Measurements from ENCODE around the gene BRD9. TPM values are rescaled to one million over a fixed set of nuclear protein-coding genes. Genes with fewer than 3 reads are reported as not detected.

The BRD9 gene
- total and polyA plus RNA-seq, 12 donors = 11.3 to 39.5 (median 26.6) TPM

DNA sequence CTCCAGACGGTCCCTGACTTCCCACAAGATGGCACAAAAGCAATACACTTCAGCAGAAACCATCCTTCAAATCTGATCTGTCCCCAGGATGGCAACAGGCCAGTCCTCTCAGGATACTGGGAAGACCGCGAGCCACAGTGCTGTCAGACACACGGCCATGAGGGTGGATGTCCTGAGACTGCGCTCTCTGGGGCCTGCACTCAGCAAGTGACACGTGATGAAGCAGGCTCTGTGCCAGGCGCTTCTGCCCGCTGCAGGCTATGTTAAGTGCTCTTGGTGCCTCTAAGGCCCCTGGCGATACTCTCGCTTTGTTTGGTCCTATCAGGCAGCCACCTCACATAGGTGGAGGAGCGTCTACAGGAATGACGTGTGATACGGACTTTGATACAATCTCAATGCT lies 7.1 kb downstream of the BRD9 start:
- TF ChIP-seq POLR2A (IDR thresholded peaks at IDR 0.05) = no peak
- TF ChIP-seq, protein P1, sequence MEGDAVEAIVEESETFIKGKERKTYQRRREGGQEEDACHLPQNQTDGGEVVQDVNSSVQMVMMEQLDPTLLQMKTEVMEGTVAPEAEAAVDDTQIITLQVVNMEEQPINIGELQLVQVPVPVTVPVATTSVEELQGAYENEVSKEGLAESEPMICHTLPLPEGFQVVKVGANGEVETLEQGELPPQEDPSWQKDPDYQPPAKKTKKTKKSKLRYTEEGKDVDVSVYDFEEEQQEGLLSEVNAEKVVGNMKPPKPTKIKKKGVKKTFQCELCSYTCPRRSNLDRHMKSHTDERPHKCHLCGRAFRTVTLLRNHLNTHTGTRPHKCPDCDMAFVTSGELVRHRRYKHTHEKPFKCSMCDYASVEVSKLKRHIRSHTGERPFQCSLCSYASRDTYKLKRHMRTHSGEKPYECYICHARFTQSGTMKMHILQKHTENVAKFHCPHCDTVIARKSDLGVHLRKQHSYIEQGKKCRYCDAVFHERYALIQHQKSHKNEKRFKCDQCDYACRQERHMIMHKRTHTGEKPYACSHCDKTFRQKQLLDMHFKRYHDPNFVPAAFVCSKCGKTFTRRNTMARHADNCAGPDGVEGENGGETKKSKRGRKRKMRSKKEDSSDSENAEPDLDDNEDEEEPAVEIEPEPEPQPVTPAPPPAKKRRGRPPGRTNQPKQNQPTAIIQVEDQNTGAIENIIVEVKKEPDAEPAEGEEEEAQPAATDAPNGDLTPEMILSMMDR (IDR thresholded peaks at IDR 0.05) = no peak
- no peaks in the 10 kb centered on the region for H3K27me3 ChIP-seq
- no peaks in the 10 kb centered on the region for H3K9me3 ChIP-seq (replicated peaks in 1 of 3)
- H3K4me1 ChIP-seq (replicated peaks in 1 of 2) = no peaks in the 10 kb centered on the region
- H3K27ac ChIP-seq = no peak overlapping the region
- no peak overlapping the region for H3K4me3 ChIP-seq
- 81 to 97% (median 89%) methylated on average over 5 to 13 of the region's 13 CpGs for WGBS, 4 donors
- DNase-seq = peak in 1 of 7 donors; percentile 70
- intact Hi-C loops (cut with DNase I) = no loop called here
- H3K36me3 ChIP-seq (replicated peaks in 1 of 2) = peaks cover 0 to 89% of the 10 kb centered on the region in 2 donors

DNA sequence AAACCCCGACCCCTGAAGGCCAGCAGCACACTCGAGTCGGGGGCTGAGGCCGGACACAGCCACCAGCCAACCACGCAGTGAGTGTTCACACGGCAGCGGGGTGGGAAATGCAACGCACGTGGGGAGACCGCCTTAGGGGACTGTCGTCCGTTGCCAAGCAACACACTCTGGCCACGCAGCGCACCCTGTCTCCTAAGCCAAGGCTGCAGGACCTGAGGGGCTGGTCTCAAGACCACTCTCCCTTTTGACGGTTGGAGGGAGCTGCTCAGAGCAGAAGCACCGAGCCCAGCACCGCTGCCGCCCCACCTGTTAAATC lies 7.5 kb downstream of the BRD9 start:
- Histone ChIP-seq H3K36me3 (replicated peaks in 1 of 2) (peaks cover 0 to 85% of the 10 kb centered on the region in 2 donors), H3K27me3 (no peaks in the 10 kb centered on the region), H3K27ac (no peak overlapping the region), H3K9me3 (replicated peaks in 1 of 3) (no peaks in the 10 kb centered on the region), H3K4me1 (replicated peaks in 1 of 2) (no peaks in the 10 kb centered on the region), H3K4me3 (no peak overlapping the region)
- intact Hi-C loops (cut with DNase I) = no loop called here
- 89 to 95% (median 91%) methylated on average over 14 to 18 of the region's 18 CpGs for WGBS, 4 donors
- DNase-seq = no peak
- TF ChIP-seq, protein P1 (IDR thresholded peaks at IDR 0.05) = no peak
- TF ChIP-seq POLR2A (IDR thresholded peaks at IDR 0.05) = no peak

- intact Hi-C loops (cut with DNase I) = no loop called here
These were observed 8.1 kb downstream of the BRD9 start for GRCh38 chr5:884345-885126.

DNA sequence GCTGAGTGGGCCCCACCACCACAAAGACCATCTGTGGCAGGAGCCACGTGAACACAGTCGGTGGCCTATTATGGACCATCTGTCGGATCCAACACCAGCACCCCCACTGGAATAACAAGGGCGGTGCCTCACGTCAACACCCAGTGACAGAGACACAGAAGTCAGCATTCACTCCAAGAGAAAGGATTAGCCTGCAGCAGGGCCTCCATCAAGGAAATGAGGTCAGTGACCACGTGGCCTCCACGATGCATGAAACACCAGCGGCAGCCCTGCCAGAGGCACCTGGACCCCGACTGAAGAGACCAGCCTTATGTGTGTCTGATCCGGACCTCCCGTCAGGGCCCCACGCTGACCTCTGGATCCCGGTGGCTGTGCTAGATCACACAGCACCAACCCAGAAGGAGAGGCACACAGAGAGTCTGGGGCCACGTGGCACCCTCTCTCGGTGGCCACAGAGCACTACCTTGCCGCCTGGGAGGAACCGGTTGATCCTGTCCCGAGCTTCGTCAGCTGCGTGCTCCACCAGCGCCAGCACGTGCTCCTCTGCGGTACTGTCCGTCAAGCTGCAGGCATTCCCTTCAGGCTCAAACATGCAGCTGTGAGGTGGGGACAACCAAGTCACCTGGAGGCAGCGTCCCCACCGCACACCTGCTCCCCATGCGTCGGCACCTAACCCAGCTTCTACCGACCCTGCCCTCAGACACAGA lies 9.0 kb downstream of the BRD9 start:
- Histone ChIP-seq H3K9me3 (replicated peaks in 1 of 3) (no peaks in the 10 kb centered on the region), H3K27me3 (no peaks in the 10 kb centered on the region), H3K4me3 (no peak overlapping the region), H3K4me1 (replicated peaks in 1 of 2) (no peaks in the 10 kb centered on the region), H3K36me3 (replicated peaks in 1 of 2) (peaks cover 0 to 71% of the 10 kb centered on the region in 2 donors), H3K27ac (no peak overlapping the region)
- TF ChIP-seq, protein P1 (IDR thresholded peaks at IDR 0.05) = no peak
- no peak for TF ChIP-seq POLR2A (IDR thresholded peaks at IDR 0.05)
- intact Hi-C loops (cut with DNase I) = no loop called here
- WGBS, 4 donors = 94 to 97% (median 96%) methylated on average over 9 to 29 of the region's 29 CpGs
- DNase-seq = no peak

More at GRCh38 chr5:884345-885126, 8.1 kb downstream of the BRD9 start:
- no peak overlapping the region for H3K4me3 ChIP-seq
- no peak for TF ChIP-seq POLR2A (IDR thresholded peaks at IDR 0.05)
- TF ChIP-seq, protein P1 (IDR thresholded peaks at IDR 0.05) = no peak
- peaks cover 0 to 80% of the 10 kb centered on the region in 2 donors for H3K36me3 ChIP-seq (replicated peaks in 1 of 2)
- no peaks in the 10 kb centered on the region for H3K9me3 ChIP-seq (replicated peaks in 1 of 3)
- WGBS, 4 donors = 90 to 95% (median 94%) methylated on average over 6 to 16 of the region's 16 CpGs
- no peak for DNase-seq
- no peaks in the 10 kb centered on the region for H3K27me3 ChIP-seq
- H3K27ac ChIP-seq = no peak overlapping the region
- H3K4me1 ChIP-seq (replicated peaks in 1 of 2) = no peaks in the 10 kb centered on the region

Measured in adrenal gland (tissue), 12 donors.